Measurements from ENCODE around the gene RLN2. TPM values are rescaled to one million over a fixed set of nuclear protein-coding genes. Genes with fewer than 3 reads are reported as not detected.

RLN2 gene
- total RNA-seq, 3 donors from 2014 or later (not counting 1 experiment from before 2014, with no cell fraction given): 0.88 to 1.4 (median 0.94) TPM

DNA sequence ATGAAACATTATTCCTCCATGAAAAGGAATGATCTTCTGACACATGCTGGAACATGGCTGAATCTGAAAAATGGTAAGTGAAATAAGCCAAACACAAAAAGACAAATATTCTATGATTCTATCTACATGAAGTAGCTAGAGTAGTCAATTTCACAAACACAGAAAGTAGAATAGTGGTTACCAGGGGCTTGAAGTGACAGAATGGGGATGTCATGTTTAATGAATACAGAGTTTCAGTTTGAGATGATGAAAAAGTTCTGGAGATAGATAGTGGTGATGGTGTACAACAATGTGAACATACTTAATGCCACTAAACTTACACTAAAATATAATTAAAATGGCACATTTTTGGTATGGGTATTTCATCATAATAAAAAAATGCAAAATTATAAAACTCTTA lies 18.3 kb downstream of the RLN2 start:
- no peaks in the 10 kb centered on the region for H3K4me1 ChIP-seq (ENCODE audit: control insufficient read depth, insufficient read depth, low read length)
- intact Hi-C loops (cut with micrococcal nuclease): no loop called here
- no peak for DNase-seq
- H3K4me3 ChIP-seq (ENCODE audit: low read length): no peak overlapping the region
- H3K27ac Mint-ChIP-seq: no peak overlapping the region
- no peak overlapping the region for H3K27ac ChIP-seq (ENCODE audit: low read length)
- TF ChIP-seq, protein P1, sequence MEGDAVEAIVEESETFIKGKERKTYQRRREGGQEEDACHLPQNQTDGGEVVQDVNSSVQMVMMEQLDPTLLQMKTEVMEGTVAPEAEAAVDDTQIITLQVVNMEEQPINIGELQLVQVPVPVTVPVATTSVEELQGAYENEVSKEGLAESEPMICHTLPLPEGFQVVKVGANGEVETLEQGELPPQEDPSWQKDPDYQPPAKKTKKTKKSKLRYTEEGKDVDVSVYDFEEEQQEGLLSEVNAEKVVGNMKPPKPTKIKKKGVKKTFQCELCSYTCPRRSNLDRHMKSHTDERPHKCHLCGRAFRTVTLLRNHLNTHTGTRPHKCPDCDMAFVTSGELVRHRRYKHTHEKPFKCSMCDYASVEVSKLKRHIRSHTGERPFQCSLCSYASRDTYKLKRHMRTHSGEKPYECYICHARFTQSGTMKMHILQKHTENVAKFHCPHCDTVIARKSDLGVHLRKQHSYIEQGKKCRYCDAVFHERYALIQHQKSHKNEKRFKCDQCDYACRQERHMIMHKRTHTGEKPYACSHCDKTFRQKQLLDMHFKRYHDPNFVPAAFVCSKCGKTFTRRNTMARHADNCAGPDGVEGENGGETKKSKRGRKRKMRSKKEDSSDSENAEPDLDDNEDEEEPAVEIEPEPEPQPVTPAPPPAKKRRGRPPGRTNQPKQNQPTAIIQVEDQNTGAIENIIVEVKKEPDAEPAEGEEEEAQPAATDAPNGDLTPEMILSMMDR (IDR thresholded peaks at IDR 0.05): no peak
- H3K27me3 Mint-ChIP-seq (ENCODE audit: low read depth in 2 of 2): peaks cover 14 to 24% of the 10 kb centered on the region in 2 donors
- no peaks in the 10 kb centered on the region for H3K27me3 ChIP-seq (ENCODE audit: control insufficient read depth, insufficient read depth, low read length)
- ATAC-seq: no peak
- H3K9me3 Mint-ChIP-seq: peaks cover 2 to 3% of the 10 kb centered on the region in 2 donors
- no peaks in the 10 kb centered on the region for H3K36me3 ChIP-seq (ENCODE audit: control insufficient read depth, insufficient read depth, low read length)
- H3K4me1 Mint-ChIP-seq: no peaks in the 10 kb centered on the region
- no peak overlapping the region for H3K4me3 Mint-ChIP-seq
- H3K36me3 Mint-ChIP-seq: peaks cover 15% of the 10 kb centered on the region
- H3K9me3 ChIP-seq (ENCODE audit: control insufficient read depth, insufficient read depth, low read length): no peaks in the 10 kb centered on the region

DNA sequence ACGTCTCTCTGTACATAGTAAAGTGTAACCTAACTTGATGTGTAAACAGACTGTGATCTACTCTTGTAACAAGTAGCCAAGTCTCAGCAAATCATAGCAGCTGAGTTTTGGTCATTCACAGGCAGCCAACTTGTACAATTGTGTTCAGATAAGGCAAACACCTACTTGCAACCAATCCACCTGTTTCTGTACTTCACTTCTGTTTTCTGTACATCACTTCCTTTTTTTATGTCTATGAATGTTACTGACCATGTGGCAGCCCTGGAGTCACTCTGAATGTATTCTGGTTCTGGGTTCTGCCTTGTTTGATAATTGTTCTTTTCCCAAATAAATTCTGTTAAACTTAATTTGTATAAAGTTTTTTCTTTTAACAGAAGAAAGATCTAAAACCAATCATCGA lies 26.0 kb downstream of the RLN2 start:
- H3K27ac Mint-ChIP-seq: no peak overlapping the region
- no peak overlapping the region for H3K27ac ChIP-seq (ENCODE audit: low read length)
- intact Hi-C loops (cut with micrococcal nuclease): no loop called here
- DNase-seq (no peak), ATAC-seq (no peak)
- H3K4me3 ChIP-seq (ENCODE audit: low read length): no peak overlapping the region
- H3K36me3 Mint-ChIP-seq: no peaks in the 10 kb centered on the region
- WGBS (ENCODE audit: insufficient coverage): 89% methylated on average over 1 of the region's 2 CpGs
- no peaks in the 10 kb centered on the region for H3K4me1 Mint-ChIP-seq
- no peaks in the 10 kb centered on the region for H3K9me3 ChIP-seq (ENCODE audit: control insufficient read depth, insufficient read depth, low read length)
- no peaks in the 10 kb centered on the region for H3K36me3 ChIP-seq (ENCODE audit: control insufficient read depth, insufficient read depth, low read length)
- TF ChIP-seq, protein P1 (IDR thresholded peaks at IDR 0.05): no peak
- H3K9me3 Mint-ChIP-seq: peaks cover 0 to 2% of the 10 kb centered on the region in 2 donors
- H3K27me3 ChIP-seq (ENCODE audit: control insufficient read depth, insufficient read depth, low read length): no peaks in the 10 kb centered on the region
- no peak overlapping the region for H3K4me3 Mint-ChIP-seq
- peaks cover 0 to 6% of the 10 kb centered on the region in 2 donors for H3K27me3 Mint-ChIP-seq (ENCODE audit: low read depth in 2 of 2)
- no peaks in the 10 kb centered on the region for H3K4me1 ChIP-seq (ENCODE audit: control insufficient read depth, insufficient read depth, low read length)

DNA sequence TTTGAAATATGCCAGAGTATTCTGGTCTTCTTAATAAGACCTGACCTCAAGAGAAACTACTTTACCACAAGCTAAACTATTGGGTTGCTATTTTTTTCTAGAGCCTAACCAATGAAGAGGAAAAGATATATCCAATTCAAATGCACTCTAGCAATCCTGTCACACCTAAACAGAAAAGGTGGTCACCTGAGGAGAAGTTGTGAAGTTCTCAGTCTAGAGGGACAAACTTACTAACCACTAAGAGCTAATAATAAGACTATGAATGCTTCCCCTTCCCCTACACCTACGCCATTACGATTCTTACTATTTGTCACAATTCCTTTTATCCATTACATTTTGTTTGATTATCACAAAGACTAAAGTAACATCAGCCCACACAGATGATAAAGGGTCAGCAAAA lies 29.7 kb downstream of the RLN2 start:
- H3K4me3 ChIP-seq (ENCODE audit: low read length): no peak overlapping the region
- DNase-seq (no peak), ATAC-seq (no peak)
- no peak overlapping the region for H3K4me3 Mint-ChIP-seq
- H3K27me3 ChIP-seq (ENCODE audit: control insufficient read depth, insufficient read depth, low read length): no peaks in the 10 kb centered on the region
- TF ChIP-seq, protein P1 (IDR thresholded peaks at IDR 0.05): no peak
- no peaks in the 10 kb centered on the region for H3K4me1 ChIP-seq (ENCODE audit: control insufficient read depth, insufficient read depth, low read length)
- H3K4me1 Mint-ChIP-seq: no peaks in the 10 kb centered on the region
- peaks cover 0 to 2% of the 10 kb centered on the region in 2 donors for H3K9me3 Mint-ChIP-seq
- peaks cover 0 to 6% of the 10 kb centered on the region in 2 donors for H3K27me3 Mint-ChIP-seq (ENCODE audit: low read depth in 2 of 2)
- intact Hi-C loops (cut with micrococcal nuclease): no loop called here
- no peaks in the 10 kb centered on the region for H3K9me3 ChIP-seq (ENCODE audit: control insufficient read depth, insufficient read depth, low read length)
- 65% methylated on average over 2 of the region's 2 CpGs for WGBS (ENCODE audit: insufficient coverage)
- no peaks in the 10 kb centered on the region for H3K36me3 ChIP-seq (ENCODE audit: control insufficient read depth, insufficient read depth, low read length)
- no peak overlapping the region for H3K27ac Mint-ChIP-seq
- no peaks in the 10 kb centered on the region for H3K36me3 Mint-ChIP-seq
- H3K27ac ChIP-seq (ENCODE audit: low read length): no peak overlapping the region

DNA sequence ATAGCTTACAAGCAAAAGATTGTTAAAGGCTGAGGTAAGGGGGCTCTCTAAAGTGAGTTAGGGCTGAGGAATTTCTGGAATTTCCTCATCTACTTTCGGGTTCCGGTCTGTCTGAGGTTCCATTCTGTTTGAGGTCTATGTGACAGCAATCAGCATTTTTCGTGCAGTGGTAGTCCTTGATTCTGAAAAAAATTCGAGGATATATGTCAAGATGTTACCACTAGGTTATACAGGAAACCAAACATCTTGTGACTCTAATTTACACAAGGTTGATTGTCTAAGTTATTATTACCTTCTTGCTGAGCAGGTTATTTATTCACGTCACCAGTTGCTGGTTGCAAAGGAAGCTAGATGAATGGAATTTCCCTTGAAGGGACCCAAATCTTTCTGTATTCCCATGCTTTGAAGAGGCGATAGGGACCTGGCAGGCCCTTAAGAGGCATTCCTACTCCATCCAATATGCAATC lies 35.2 kb downstream of the RLN2 start:
- Histone ChIP-seq H3K4me1 (ENCODE audit: control insufficient read depth, insufficient read depth, low read length) (no peaks in the 10 kb centered on the region), H3K36me3 (ENCODE audit: control insufficient read depth, insufficient read depth, low read length) (no peaks in the 10 kb centered on the region), H3K27ac (ENCODE audit: low read length) (no peak overlapping the region), H3K4me3 (ENCODE audit: low read length) (no peak overlapping the region), H3K9me3 (ENCODE audit: control insufficient read depth, insufficient read depth, low read length) (no peaks in the 10 kb centered on the region), H3K27me3 (ENCODE audit: control insufficient read depth, insufficient read depth, low read length) (no peaks in the 10 kb centered on the region)
- H3K27me3 Mint-ChIP-seq (ENCODE audit: low read depth in 2 of 2): no peaks in the 10 kb centered on the region
- no peak overlapping the region for H3K27ac Mint-ChIP-seq
- WGBS (ENCODE audit: insufficient coverage): 78% methylated on average over 6 of the region's 6 CpGs
- TF ChIP-seq, protein P1 (IDR thresholded peaks at IDR 0.05): no peak
- no peaks in the 10 kb centered on the region for H3K9me3 Mint-ChIP-seq
- H3K36me3 Mint-ChIP-seq: no peaks in the 10 kb centered on the region
- no peak overlapping the region for H3K4me3 Mint-ChIP-seq
- no peak for ATAC-seq
- no peak for DNase-seq
- intact Hi-C loops (cut with micrococcal nuclease): no loop called here
- no peaks in the 10 kb centered on the region for H3K4me1 Mint-ChIP-seq

Measured in natural killer cell (primary cell).